ENCODE data around the gene EHD1.
"Not testable (repeated sequence)": the region's sequence is repeated elsewhere in the genome, so short reads cannot be mapped to it uniquely, and the experiment has no call there.

Gene EHD1

DNA sequence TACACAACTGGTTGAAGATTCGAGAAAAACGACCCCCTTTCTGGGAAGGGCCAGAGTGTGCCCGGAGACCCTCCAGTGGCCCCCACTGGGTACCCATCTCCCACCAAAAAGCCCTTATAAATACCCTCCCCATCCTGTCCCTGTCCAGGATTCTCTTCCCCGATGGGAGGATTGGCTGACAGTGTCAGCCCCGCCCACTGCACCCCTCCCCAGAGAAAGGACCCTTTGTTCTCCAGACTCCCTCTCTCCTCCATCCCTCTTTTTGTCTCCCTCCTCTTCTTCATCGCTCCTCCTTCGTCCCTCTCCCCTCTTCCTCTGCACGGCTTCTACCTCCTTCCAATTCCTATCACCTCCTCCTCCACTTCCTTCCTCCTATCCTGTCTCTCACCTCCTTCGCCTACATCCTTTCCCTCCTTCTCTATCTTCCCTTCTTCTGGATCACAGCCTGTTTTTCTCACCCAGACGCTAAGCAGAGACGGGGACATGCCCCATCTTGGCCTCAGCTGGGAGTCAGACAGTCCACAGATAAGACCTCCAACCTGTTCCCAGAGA is 54.8 kb downstream of the EHD1 start:
- no peak for DNase-seq

DNA sequence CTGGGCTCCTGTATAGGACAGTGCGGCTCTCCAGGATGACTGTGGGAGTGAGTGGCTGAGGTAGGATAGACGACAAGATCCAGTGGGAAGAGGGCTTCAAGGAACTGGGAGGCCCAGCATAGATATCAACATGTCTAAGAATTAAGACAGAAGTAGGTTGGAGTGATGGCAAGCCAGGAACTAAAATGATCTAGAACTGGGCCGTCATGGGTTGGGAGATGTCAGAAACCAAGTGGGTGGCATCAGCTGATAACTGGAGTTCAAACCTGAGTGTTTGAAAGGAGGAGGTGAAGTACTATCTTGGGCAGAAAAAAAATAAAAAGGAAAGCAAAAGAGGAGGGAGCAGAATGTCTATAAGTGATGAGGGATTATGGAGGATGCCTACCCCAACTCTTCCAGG is 60.9 kb downstream of the EHD1 start:
- DNase-seq, result no peak

DNA sequence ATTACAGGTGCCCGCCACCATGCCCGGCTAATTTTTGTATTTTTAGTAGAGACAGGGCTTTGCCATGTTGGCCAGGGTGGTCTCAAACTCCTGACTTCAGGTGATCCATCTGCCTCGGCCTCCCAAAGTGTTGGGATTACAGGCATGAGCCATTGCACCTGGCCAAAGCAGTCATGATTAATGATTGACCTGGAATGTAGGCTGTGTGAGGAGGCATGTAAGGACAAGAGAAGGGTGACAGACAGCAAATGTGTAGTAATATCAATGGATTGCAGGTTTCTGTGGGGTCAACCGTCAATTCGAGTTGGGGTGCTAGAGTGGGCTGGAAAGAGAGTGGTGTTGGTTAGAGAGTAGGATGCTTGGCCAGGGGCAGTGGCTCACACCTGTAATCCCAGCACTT is 63.0 kb downstream of the EHD1 start:
- DNase-seq, result not testable (repeated sequence)

DNA sequence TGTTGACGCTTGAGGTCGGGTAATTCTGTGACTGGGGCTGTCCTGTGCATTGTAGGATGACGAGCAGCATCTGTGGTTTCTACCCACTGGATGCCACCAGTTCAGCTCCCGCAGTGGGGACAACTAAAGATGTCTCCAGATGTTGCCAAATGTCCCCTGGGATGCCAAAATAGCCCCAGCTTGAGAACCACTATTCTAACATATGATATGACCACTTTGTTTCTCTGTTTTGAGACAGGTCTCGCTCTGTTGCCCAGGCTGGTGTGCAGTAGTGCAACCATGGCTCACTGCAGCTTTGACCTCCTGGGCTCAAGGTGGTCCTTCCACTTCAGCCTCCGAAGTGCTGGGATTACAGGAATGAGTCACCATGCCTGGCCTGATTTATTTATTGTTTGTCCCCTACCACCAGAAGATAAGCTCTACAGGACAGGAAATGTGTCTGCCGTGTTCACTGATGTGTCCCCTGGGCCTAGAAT is 63.7 kb downstream of the EHD1 start:
- DNase-seq, result no peak

DNA sequence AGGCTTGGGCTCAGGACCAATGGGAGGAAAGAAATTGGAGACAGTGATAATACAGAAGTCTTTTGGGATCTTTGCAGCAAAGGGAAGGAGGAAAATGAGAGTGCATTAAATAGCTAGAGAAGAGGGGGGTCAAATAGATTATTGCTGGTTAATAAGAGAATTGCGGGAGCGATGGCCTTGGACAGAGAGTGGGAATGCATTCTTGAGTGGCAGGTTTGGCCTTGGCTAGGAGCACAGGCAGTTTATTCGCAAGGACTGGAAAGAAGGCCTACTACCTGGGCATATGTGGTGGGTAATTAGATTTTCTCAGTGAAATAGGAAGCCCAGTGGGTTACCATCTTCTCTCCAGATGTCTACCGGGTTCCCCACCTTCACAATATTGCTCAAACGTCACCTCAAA is 64.6 kb downstream of the EHD1 start:
- no peak for DNase-seq

DNA sequence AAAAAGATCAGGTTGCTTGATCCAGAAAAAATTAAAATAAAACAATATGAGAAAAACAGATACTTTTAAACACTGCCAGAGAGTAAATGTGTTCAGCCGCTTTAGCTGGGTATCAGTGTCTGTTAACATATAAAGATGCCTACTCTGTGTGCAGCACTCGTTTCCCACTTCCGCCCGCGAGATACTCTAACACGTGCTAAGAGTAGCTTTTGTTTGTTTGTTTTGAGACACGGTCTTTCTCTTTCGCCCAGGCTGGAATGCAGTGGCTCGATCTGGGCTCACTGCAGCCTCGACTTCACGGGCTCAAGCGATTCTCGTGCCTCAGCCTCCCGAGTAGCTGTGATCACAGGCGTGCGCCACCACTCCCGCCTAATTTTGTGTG is 67.5 kb downstream of the EHD1 start:
- DNase-seq, result no peak

DNA sequence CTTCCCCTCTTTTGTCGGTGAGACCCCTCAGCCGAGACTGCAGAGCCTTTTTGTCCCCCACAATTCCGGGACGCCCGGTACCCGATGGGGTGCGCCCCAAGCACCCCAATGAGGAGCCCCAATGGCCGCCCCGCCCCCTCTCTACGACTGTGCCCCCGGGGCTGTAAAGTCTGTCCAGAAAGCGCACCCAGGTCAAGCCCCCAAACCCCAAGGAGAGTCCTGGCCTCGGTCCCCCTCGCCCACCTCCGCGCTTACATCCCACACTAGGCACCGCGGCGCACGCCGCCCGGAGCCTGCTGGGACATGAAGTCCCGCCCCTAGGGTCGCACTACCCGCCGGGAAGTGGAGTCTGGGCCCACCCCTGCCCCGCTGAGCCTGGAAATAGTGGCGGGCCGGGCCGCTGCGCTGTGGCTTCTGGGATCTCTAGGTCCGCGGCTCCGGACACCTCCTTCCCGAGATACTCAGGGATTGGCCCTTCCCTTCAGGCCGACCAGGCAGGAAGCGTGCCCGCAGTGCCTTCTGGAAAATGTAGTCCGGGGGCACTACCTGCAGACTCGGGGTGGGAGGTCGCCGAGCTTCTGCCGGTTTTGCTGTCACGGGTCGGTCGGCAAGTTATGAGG is 68.0 kb downstream of the EHD1 start, which contains the start of gene MEN1:
TSS of gene MEN1 (minus strand) at position 281 of the 620 bp plus-strand sequence. CDS start 442 bp downstream, outside the sequence.
- DNase-seq, result peak; percentile 78

DNA sequence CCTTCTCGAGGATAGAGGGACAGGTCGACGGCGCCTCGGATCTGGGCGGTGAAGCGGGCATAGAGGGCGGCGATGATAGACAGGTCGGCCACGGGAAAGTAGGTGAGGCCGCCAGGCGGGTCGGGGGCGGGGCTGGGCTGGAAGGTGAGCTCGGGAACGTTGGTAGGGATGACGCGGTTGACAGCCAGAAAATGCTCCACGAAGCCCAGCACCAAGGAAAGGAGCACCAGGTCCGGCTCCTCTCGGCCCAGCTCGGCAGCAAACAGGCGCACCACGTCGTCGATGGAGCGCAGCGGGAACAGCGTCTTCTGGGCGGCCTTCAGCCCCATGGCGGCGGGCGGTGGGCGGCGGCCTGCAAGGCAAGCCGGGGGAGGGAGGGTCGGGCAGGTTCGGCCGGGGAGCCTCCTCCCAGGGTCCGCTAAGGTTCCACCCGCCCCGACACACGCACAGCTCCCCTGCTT is 68.6 kb downstream of the EHD1 start:
- DNase-seq, result peak; percentile 38

DNA sequence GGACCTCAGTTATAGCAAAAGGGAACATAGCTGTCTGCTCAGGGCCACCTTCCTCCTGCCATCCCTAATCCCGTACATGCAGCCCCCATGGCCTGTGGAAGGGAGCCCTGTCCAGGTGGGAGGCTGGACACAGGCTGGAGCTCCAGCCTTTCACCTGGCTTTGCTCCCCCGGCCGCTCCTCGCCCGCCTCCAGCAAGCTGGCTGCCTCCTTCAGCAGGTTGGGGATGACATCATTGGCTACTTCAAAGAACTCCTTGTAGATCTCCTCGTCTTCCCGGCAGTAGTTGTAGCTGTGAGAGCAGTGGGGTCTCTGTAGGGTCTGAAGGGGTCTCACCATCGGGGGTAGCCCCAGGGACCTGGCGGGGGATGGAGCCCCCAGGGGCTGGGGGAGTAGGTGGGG is 72.9 kb downstream of the EHD1 start:
- DNase-seq, result no peak

DNA sequence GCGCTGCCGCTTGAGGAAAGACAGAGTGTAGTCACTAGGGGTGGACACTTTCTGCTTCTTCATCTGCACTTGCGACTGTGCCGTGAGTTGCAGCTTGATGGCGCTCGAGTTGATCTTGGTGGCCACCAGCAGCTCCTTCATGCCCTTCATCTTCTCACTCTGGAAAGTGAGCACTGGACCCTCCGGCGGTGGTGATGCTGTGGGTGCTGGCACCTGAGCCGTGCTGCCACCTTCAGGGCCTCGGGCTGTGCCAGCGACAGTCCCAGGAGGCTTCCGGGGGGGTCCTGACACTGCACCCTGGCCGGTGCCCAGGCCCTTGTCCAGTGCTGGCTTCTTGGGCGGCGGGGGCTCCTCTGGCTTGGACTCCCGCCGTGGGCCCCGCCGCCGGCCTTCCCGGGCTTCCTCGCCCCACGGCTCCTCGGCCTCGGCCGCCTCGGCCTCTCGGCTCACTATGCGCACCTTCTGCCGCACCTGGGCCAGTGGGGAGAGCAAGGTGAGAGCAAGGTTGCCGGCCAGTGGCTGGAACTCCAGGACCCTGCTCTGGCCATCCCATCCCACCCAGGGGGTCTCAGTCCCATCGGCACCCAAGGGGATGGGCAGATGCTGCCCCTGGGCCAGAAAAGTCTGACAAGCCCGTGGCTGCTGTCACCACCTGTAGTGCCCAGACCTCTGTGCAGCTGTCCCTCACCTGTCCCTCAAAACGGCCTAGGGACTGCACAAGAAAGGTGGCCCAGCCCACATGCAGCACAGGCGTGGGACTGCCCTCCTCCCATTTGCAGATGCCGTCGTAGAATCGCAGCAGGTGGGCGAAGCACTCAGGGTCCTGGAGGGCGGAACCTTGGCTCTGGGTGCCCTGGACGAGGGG is 73.8 kb downstream of the EHD1 start:
- DNase-seq, result no peak

DNA sequence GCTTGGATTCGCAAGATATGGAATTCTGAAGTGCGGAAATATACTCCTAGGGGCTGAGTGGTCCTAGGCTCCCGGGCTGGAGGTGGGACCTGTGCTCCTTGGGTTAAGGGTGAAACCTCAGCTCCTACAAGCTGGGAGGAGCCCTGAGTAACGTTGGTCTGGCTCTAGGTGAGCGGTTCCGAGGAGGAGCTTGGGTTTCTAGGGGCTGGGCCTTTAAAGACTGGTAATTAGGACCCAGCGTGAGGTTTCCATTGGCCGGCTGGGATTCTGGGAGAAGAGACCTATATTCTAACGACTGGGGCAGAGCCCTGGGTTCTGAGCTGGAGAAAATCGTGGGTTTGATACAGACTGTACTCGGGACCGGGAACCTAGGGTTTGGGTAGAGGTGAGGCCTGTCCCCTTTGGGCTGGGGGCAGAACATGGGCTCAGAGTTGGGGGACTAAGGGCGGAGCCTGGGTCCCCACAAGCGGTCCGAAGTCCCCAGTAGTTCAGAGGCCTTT is 74.5 kb downstream of the EHD1 start:
- peak; percentile 17 for DNase-seq

DNA sequence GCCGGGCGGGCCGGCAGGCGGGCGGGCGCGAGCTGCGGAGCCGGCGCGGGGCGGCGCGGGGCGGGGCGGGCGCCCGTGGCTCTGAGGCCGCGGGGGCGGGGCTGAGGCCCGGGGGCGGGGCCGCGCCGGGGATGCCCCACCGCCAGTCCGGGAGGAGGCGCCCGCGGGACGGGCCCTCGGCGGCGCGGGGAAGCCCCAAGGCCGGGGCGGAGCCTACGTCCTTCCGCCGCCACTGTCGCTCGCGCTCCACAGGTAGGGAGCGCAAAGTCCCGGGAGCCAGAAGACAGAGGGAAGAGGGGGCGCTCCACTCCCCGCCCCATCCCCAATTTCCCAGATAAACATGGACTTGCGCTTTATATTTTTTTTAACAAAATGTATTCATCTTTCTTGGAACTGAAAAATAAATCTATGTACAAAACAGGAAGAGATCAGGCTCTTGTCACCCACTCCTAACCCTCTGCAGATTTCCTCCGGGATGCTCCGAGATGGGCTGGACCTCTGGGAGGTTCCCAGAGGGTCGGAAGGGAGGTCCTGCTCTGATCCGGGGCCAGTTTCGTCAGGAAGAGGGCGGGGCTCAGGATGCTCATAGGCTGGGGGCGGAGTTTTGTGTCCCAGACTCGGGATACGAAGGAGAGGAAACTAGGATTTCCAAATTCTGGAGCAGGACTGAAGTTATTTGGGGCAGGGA is 75.1 kb downstream of the EHD1 start, which contains the start of gene MAP4K2:
TSS of gene MAP4K2 (minus strand) at position 57 of the 688 bp plus-strand sequence. CDS start 65 bp downstream, outside the sequence.
- peak; percentile 92 for DNase-seq

DNA sequence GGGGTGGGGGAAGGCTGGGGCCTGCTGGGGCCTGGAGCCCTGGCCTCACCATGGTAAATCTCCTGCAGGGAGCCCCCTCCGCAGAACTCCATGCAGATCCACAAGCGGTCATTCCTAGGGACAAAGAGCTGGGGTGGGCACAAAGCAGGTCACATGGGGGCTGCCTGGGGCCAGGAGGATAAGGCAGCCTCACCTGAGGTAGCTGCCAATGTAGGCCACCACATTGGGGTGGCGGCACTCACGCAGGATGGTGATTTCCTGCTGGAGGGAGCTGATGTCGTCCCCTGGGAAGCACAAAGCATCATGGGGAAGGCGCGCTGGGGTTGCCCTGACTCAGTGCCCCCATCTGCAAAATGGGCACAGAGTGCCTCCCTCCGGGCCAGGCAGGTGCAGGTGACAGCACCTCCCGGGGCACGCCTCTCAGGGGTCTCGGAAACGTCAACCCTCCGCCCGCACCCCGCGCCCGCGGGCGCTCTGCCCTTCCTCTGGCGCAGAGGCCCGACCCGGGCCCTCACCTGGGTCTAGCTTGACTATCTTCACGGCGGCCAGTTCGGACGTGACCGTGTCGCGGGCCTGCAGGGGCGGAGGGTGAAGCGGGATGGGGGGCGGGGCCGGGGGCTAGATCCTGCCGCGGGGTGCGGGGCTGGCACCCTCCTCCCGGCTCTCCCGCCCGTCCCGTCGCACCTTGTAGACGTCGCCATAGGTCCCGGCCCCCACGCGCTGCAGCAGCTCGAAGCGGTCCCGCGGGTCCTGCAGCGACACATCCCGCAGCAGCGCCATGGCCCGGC is 75.9 kb downstream of the EHD1 start:
- DNase-seq, result peak; percentile 62

All from CD4-positive, alpha-beta T cell treated with Interleukin-17A for 4 hours (primary cell).